CD4-positive, alpha-beta T cell treated with Interleukin-21 for 1 hour (primary cell): ENCODE data around the gene NRSN2.
"Not testable (repeated sequence)": the region's sequence is repeated elsewhere in the genome, so short reads cannot be mapped to it uniquely, and the experiment has no call there.

Source experiments
- DNase-seq: peaks from one replicate; pipeline ENCODE4 v3.0.0-alpha.2; 2020

NRSN2 gene

DNA sequence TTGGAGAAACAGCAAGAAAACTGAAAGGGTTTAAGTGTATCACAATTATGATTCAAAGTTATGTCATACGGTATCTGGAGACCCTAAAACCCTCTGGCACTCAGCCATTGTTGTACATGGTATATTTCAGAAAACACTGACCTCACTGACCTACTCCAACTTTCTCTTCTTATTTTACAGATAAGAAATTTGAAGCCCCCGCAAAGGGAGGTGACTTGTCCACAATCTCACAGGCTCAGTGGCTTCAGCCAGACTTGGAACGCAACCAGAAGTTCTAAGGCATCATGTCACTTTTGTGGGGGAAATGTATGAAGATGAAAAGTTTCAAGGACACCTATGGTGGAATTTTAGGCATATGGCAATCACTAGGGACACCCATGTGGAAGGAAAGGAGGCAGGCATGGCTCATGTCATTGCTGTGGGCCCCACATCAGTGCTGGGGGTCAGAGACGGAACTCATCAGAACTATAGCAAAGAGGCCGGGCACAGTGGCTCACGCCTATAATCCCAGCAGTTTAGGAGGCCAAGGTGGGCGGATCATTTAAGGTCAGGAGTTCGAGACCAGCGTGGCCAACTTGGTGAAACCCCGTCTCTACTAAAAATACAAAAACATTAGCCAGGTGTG, 28.5 kb downstream of the NRSN2 start:
- no peak for DNase-seq

- no peak for DNase-seq
These were observed 29.2 kb downstream of the NRSN2 start for GRCh38 chr20:376089-376488.

GRCh38 chr20:376750-377149, 29.8 kb downstream of the NRSN2 start:
- no peak for DNase-seq

DNA sequence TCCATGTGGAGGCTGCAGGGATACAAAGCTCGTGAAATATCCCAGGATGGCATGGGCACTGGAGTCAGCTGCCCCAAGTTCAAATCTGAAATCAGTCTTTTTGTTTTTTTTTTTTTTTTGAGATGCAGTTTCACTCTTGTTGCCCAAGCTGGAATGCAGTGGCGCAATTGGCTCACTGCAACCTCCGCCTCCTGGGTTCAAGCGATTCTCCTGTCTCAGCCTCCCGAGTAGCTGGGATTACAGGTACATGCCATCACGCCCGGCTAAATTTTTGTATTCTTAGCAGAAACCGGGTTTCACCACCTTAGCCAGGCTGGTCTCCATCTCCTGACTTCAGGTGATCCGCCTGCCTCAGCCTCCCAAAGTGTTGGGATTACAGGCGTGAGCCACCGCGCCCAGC, 30.7 kb downstream of the NRSN2 start:
- not testable (repeated sequence) for DNase-seq

- no peak for DNase-seq
These were observed 32.0 kb downstream of the NRSN2 start for GRCh38 chr20:378961-379336.

DNA sequence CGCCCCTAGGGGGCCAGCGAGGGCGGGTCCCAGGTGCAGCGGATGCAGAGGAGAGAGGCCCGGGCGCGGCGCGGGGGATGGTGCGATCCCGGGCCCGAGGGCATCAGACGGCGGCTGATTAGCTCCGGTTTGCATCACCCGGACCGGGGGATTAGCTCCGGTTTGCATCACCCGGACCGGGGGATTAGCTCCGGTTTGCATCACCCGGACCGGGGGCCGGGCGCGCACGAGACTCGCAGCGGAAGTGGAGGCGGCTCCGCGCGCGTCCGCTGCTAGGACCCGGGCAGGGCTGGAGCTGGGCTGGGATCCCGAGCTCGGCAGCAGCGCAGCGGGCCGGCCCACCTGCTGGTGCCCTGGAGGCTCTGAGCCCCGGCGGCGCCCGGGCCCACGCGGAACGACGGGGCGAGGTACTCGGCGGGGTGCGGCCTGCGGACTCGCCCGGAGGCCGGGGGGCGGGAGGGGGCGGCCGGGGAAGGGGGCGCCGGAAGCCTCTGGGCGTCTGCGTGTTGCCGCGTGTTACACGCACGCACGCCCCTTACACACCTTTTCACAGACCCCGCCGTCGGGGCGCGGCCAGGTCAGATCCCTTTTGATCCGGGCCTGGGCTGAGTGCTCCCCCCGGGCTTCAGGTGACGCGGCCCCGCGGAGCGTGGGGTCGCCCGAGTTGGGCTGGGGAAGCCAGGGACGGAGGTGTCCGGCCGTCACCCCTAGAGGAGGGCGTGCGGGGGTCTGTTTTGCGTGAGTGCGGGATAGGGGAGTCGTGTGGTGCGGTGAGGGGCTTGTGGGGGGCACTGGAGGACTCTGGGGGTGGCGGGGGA, 34.1 kb downstream of the NRSN2 start:
- peak; percentile 48 for DNase-seq

DNA sequence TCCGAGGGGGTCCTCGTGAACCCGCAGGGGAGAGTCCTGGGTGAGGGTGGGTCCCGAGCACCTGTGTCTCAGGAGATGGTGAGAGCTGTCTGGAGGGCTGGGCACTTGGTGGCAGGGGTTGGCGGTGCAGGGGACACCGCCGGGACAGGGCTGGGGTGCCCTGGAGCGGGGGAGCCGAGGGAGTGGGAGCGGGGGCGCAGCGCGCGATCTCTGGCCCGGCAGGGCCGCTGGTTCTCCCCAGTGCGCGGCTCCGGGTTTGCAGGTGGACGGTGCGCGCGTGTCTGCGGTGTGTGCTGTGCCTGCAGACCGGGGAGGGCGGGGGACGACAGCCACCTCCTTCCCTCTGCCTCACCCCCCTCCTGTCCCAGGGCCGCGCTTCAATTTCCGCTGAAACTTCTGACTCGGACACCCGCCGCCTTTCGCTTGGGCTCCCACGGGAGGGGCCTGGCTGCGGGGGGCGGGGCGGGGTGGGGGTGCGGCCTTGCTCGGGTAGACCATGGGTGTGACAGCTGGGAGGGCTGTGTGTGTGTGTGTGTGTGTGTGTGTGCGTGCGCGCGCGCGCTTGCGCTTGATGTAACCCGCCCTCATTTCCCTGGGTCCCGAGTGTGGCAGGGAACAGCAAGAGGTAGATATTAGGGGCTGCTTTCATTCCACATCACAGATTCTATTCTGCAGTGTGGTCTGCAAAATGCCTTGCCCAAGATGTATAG, 34.8 kb downstream of the NRSN2 start:
- peak; percentile 83 for DNase-seq

- no peak for DNase-seq
These were observed 35.6 kb downstream of the NRSN2 start for GRCh38 chr20:382291-383115.

DNA sequence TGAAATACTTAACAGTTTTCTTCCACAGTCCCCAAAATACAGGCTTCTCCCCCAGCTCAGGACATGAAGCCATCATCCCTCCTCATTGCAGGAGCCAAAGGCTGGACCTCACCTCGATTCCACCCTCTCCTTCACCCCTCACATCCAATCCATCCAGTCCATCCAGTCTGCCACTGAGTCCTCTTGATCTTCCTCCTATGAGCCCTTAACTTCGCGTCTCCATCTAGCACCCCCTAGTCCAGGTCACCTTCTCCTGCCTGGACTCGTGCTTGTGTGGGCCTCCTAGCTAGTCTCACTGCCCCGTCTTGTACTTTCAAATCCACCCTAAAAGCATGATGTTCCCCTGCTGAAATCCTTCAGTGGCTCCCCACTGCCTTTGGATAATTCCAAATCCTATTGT, 37.0 kb downstream of the NRSN2 start:
- DNase-seq = no peak

DNA sequence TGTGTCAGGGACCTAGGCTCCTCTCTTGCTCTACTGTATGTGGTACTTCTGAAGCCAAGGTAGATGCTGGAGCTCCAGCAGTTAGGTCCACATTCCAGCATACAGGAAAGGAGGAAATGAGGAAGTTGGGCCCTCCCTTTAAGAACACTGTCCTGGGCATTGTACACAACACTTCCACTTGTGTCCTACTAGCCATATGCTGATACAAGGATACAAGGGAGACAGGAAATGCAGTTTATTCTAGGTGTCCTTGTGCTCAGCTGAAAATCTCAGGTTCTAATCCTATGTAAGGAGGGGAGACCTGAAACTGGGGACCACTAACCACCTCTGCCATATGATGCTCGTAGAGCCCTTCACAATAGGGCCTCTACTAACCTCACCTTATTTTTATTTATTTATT, 37.8 kb downstream of the NRSN2 start:
- DNase-seq = no peak

DNA sequence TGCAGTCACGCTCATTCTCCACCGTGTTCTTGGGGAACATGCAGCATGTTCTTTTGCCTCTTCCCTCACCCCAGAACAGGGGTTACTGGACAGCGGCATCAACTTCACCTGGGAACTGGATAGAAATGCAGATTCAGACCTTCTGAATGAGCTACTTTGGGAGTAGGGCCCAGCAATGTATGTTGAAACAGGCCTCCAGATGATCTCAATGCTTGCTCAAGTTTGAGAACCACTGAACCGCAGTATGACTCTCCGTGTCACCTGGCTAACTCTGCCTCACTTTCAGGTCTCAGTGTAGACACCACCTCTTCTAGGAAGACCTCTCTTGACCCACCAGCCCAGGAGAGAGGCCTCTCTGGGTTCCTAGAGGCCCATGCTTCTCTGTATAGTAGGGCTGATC, 38.5 kb downstream of the NRSN2 start:
- DNase-seq = no peak

DNA sequence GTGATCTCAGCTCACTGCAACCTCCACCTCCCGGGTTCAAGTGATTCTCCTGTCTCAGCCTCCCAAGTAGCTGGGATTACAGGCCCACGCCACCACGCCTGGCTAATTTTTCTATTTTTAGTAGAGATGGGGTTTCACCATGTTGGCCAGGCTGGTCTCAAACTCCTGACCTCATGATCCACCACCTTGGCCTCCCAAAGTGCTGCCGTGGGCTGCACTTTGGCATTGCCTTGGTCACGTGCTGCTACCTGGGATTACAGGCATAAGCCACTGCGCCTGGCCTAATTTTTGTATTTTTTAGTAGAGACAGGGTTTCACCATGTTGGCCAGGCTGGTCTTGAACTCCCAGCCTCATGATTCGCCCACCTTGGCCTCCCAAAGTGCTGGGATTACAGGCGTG, 39.7 kb downstream of the NRSN2 start:
- not testable (repeated sequence) for DNase-seq

DNA sequence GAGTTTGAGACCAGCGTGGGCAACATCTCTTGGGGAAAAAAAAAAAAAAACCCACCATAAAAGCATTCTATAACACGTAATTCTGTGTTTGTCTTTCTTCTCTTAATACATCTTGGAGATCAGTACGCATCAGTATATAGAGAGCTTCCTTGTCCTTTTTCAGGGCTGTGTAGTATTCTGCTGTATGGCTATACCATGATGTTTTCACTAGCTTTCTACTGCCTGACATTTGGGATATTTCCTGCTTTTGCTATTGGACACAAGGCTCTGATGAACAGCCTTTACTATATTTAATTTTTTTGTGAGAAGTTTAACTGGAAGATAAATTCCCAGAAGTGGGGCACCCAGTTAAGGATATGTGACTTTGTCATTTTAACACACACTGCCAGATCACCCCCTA, 40.6 kb downstream of the NRSN2 start:
- DNase-seq = no peak

DNA sequence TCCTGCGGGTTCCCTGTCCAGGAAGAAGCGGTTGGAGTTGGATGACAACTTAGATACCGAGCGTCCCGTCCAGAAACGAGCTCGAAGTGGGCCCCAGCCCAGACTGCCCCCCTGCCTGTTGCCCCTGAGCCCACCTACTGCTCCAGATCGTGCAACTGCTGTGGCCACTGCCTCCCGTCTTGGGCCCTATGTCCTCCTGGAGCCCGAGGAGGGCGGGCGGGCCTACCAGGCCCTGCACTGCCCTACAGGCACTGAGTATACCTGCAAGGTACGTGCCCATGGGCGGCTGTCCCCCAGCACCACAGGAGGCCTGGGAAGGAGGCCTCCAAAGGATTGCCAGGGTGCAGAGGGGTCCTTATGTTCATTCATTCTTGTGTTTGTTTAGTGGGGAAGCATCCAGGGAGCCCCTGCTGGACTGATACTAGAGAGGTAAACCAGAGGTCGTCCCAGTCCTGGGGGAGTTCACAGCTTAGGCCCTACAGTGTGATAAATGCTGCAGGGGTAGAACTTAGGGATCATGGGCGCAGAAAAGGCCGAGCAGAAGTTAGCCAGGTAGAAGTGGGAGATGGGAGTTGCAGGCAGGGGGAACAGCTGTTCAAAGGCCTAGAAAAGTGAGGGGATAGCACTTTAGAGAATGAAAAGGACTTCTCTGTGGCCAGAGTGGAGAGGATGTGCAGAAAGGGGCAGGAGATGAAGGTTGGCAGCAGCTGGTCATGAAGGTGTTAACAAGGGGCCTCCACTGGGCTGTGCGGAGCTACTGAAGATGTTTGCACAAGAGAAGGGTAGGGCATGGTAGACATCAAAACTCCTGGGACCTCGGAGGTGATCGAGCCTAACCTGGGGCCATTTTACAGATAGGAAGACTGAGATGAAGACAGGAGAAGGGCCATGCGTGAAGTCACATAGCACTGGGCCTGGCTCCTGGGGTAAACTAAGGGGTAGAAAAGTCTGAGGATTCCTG, 41.4 kb downstream of the NRSN2 start:
- no peak for DNase-seq

DNA sequence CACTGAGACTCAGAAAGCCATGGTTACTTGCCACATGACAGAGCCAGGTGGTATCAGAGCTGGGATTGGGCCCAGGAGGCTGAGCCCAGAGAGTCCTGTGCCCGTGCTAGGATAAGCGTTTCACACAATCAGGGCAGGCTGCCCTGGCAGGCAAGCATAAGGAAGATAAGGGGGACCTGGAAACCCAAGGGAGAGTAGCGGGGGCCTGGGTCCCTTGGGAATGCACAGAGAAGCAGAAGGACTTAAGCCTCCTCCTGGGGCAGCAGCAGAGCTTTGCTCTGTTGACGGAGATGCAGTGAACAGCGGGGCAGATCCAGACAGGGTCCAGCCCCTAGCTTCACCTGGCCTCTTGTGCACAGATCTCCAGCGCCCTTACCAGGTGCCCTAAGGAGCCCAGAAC, 42.3 kb downstream of the NRSN2 start:
- DNase-seq = no peak

- DNase-seq = no peak
These were observed 44.3 kb downstream of the NRSN2 start for GRCh38 chr20:391041-391711.

- not testable (repeated sequence) for DNase-seq
These were observed 46.4 kb downstream of the NRSN2 start for GRCh38 chr20:393296-393695.

DNA sequence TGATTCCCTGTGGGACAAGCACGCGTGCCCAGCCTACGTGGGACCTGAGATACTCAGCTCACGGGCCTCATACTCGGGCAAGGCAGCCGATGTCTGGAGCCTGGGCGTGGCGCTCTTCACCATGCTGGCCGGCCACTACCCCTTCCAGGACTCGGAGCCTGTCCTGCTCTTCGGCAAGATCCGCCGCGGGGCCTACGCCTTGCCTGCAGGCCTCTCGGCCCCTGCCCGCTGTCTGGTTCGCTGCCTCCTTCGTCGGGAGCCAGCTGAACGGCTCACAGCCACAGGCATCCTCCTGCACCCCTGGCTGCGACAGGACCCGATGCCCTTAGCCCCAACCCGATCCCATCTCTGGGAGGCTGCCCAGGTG, 49.3 kb downstream of the NRSN2 start:
- DNase-seq = no peak

DNA sequence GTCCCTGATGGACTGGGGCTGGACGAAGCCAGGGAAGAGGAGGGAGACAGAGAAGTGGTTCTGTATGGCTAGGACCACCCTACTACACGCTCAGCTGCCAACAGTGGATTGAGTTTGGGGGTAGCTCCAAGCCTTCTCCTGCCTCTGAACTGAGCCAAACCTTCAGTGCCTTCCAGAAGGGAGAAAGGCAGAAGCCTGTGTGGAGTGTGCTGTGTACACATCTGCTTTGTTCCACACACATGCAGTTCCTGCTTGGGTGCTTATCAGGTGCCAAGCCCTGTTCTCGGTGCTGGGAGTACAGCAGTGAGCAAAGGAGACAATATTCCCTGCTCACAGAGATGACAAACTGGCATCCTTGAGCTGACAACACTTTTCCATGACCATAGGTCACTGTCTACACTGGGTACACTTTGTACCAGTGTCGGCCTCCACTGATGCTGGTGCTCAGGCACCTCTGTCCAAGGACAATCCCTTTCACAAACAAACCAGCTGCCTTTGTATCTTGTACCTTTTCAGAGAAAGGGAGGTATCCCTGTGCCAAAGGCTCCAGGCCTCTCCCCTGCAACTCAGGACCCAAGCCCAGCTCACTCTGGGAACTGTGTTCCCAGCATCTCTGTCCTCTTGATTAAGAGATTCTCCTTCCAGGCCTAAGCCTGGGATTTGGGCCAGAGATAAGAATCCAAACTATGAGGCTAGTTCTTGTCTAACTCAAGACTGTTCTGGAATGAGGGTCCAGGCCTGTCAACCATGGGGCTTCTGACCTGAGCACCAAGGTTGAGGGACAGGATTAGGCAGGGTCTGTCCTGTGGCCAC, 49.9 kb downstream of the NRSN2 start:
- no peak for DNase-seq

DNA sequence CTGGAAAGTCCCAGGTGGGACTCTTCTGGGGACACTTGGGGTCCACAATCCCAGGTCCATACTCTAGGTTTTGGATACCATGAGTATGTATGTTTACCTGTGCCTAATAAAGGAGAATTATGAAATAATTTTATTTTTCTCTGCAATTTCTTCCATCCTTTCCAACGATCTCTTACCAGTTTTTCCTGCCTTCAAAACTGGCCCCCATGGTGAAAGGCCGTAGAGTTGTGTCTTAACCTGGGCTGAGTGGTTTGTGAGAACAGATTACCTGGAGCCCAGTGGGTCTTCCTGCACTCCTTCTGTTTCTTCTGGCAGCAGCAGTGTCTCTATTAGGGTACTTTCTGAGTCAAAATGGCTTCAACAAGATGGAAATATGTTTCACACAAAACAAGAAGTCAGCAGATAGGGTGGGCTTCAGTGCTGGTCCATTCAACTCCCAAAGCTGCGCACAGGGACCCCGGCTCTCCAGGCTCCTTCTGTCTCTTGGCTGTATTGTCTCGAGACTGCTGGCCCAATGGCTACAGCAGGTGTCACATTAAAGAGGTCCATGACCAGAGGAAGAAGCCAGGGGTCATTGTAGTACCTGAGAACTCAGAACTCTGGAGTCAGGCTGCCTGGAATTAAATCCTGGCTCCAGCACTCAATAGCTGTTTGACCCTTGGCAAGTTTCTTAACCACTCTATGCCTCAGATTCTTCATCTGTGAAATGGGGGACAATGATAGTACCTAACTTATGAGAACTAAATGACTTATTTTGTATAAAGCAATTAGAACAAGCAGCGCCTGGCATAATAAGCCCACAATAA, 50.7 kb downstream of the NRSN2 start:
- no peak for DNase-seq
